NCI-H1417 (cell line): ENCODE data around the gene ERH.
A peak's percentile ranks its signal among the peaks of the same experiment; 100 is the strongest.
"Not testable (repeated sequence)": the region's sequence is repeated elsewhere in the genome, so short reads cannot be mapped to it uniquely, and the experiment has no call there.

ENCODE experiments used
- DNase-seq, 3 experiments: peaks; one replicate each; lab custom pipeline; 2025; lab: John Stamatoyannopoulos, UW

The ERH gene

GRCh38 chr14:69395929-69396328, 2.2 kb downstream of the ERH start:
- no peak for DNase-seq

GRCh38 chr14:69392481-69392880, 5.6 kb downstream of the ERH start:
- no peak for DNase-seq

GRCh38 chr14:69391400-69391799, 6.7 kb downstream of the ERH start:
- not testable (repeated sequence) for DNase-seq

GRCh38 chr14:69387311-69387710, 10.8 kb downstream of the ERH start:
- DNase-seq, result no peak

GRCh38 chr14:69378274-69378673, 19.8 kb downstream of the ERH start:
- DNase-seq, result no peak

- DNase-seq, result no peak
Observed at GRCh38 chr14:69376439-69376838, 21.7 kb downstream of the ERH start.

GRCh38 chr14:69375722-69376121, 22.4 kb downstream of the ERH start:
- DNase-seq, result no peak

GRCh38 chr14:69375182-69375581, 22.9 kb downstream of the ERH start:
- no peak for DNase-seq

- DNase-seq, result no peak
Observed at GRCh38 chr14:69374235-69374634, 23.9 kb downstream of the ERH start.

- DNase-seq, result peak in 2 of 3 experiments; percentile 69 to 93
Observed at GRCh38 chr14:69373104-69373503, 25.0 kb downstream of the ERH start.

GRCh38 chr14:69372146-69372545, 26.0 kb downstream of the ERH start:
- no peak for DNase-seq

- DNase-seq, result peak in 1 of 3 experiments; percentile 42
Observed at GRCh38 chr14:69370061-69370460, 28.0 kb downstream of the ERH start.

- no peak for DNase-seq
Observed at GRCh38 chr14:69368381-69368780, 29.7 kb downstream of the ERH start.

- DNase-seq, result no peak
Observed at GRCh38 chr14:69366761-69367160, 31.3 kb downstream of the ERH start.

GRCh38 chr14:69366069-69366468, 32.0 kb downstream of the ERH start:
- no peak for DNase-seq

- DNase-seq, result no peak
Observed at GRCh38 chr14:69364378-69364777, 33.7 kb downstream of the ERH start.

GRCh38 chr14:69363964-69364363, 34.1 kb downstream of the ERH start:
- no peak for DNase-seq

- peak in 1 of 3 experiments; percentile 40 for DNase-seq
Observed at GRCh38 chr14:69363055-69363454, 35.0 kb downstream of the ERH start.

GRCh38 chr14:69360438-69361108, 37.5 kb downstream of the ERH start:
- peak; percentile 20 to 94 (median 77) for DNase-seq

GRCh38 chr14:69358966-69359365, 39.1 kb downstream of the ERH start:
- DNase-seq, result no peak

- DNase-seq, result peak in 1 of 3 experiments; percentile 26
Observed at GRCh38 chr14:69358233-69358963, 39.7 kb downstream of the ERH start.

- DNase-seq, result no peak
Observed at GRCh38 chr14:69357544-69358200, 40.4 kb downstream of the ERH start.
